ENCODE data around the gene ZNF668. TPM values are rescaled to one million over a fixed set of nuclear protein-coding genes. Genes with fewer than 3 reads are reported as not detected.

Gene ZNF668
- total and polyA plus RNA-seq, 4 donors = 0.92 to 4.8 (median 3.9) TPM

DNA sequence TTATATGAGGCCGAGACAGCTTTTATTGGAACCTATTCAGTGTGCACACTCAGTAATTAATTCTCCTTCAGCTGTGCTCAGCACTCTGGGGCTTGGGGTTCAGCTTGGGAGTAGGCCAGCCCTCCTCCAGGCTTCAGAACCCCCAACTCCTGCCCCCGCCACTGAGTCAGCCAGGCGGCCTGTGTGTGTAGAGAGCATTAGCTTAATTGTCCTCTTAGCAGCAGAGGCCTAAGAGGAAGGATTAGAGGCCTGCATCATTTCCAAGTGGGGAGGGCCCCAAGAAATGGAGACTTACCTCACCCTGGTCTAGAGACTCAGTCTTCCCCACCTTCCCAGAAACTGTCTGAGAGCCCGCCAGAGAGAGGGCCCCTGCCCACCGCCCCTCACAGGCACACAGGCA, 13.9 kb upstream of the ZNF668 start:
- 89% methylated on average over 5 of the region's 5 CpGs for WGBS
- DNase-seq (ENCODE audit: low spot score) = no peak
- H3K9me3 ChIP-seq (ENCODE audit: control insufficient read depth in 4 of 4, low read length in 3 of 4) = no peaks in the 10 kb centered on the region
- peaks cover 13 to 47% (median 30%) of the 10 kb centered on the region in 4 donors for H3K36me3 ChIP-seq (ENCODE audit: control insufficient read depth in 4 of 4, insufficient read depth in 3 of 4, low read depth in 1 of 4, low read length in 3 of 4)
- no peak overlapping the region for H3K4me3 ChIP-seq (ENCODE audit: low read depth in 1 of 3, low read length in 3 of 3)
- H3K4me1 ChIP-seq (ENCODE audit: control insufficient read depth in 4 of 4, insufficient read depth in 4 of 4, low read length in 3 of 4) = peaks cover 0 to 8% (median 6%) of the 10 kb centered on the region in 4 donors
- no peak overlapping the region for H3K27ac ChIP-seq (ENCODE audit: low read depth in 1 of 2, low read length in 2 of 2)
- TF ChIP-seq TAF1 (conservative IDR thresholded peaks at IDR 0.05) (no peak), JUND (IDR thresholded peaks at IDR 0.05) (no peak), NR2F2 (IDR thresholded peaks at IDR 0.05) (no peak), SP1 (IDR thresholded peaks at IDR 0.05) (no peak), FOXA1 (IDR thresholded peaks at IDR 0.05) (no peak), FOXA2 (IDR thresholded peaks at IDR 0.05) (no peak), RAD21 (IDR thresholded peaks at IDR 0.05) (no peak), RXRA (IDR thresholded peaks at IDR 0.05) (no peak), HNF4A (conservative IDR thresholded peaks at IDR 0.05) (no peak), YY1 (IDR thresholded peaks at IDR 0.05) (no peak), HNF4G (IDR thresholded peaks at IDR 0.05) (no peak)
- TF ChIP-seq, protein P1, sequence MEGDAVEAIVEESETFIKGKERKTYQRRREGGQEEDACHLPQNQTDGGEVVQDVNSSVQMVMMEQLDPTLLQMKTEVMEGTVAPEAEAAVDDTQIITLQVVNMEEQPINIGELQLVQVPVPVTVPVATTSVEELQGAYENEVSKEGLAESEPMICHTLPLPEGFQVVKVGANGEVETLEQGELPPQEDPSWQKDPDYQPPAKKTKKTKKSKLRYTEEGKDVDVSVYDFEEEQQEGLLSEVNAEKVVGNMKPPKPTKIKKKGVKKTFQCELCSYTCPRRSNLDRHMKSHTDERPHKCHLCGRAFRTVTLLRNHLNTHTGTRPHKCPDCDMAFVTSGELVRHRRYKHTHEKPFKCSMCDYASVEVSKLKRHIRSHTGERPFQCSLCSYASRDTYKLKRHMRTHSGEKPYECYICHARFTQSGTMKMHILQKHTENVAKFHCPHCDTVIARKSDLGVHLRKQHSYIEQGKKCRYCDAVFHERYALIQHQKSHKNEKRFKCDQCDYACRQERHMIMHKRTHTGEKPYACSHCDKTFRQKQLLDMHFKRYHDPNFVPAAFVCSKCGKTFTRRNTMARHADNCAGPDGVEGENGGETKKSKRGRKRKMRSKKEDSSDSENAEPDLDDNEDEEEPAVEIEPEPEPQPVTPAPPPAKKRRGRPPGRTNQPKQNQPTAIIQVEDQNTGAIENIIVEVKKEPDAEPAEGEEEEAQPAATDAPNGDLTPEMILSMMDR (IDR thresholded peaks at IDR 0.05; ENCODE audit: low read depth, low read length, missing input control) = no peak
- TF ChIP-seq, protein P2, sequence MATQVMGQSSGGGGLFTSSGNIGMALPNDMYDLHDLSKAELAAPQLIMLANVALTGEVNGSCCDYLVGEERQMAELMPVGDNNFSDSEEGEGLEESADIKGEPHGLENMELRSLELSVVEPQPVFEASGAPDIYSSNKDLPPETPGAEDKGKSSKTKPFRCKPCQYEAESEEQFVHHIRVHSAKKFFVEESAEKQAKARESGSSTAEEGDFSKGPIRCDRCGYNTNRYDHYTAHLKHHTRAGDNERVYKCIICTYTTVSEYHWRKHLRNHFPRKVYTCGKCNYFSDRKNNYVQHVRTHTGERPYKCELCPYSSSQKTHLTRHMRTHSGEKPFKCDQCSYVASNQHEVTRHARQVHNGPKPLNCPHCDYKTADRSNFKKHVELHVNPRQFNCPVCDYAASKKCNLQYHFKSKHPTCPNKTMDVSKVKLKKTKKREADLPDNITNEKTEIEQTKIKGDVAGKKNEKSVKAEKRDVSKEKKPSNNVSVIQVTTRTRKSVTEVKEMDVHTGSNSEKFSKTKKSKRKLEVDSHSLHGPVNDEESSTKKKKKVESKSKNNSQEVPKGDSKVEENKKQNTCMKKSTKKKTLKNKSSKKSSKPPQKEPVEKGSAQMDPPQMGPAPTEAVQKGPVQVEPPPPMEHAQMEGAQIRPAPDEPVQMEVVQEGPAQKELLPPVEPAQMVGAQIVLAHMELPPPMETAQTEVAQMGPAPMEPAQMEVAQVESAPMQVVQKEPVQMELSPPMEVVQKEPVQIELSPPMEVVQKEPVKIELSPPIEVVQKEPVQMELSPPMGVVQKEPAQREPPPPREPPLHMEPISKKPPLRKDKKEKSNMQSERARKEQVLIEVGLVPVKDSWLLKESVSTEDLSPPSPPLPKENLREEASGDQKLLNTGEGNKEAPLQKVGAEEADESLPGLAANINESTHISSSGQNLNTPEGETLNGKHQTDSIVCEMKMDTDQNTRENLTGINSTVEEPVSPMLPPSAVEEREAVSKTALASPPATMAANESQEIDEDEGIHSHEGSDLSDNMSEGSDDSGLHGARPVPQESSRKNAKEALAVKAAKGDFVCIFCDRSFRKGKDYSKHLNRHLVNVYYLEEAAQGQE (IDR thresholded peaks at IDR 0.05) = no peak
- TF ChIP-seq, protein P3, sequence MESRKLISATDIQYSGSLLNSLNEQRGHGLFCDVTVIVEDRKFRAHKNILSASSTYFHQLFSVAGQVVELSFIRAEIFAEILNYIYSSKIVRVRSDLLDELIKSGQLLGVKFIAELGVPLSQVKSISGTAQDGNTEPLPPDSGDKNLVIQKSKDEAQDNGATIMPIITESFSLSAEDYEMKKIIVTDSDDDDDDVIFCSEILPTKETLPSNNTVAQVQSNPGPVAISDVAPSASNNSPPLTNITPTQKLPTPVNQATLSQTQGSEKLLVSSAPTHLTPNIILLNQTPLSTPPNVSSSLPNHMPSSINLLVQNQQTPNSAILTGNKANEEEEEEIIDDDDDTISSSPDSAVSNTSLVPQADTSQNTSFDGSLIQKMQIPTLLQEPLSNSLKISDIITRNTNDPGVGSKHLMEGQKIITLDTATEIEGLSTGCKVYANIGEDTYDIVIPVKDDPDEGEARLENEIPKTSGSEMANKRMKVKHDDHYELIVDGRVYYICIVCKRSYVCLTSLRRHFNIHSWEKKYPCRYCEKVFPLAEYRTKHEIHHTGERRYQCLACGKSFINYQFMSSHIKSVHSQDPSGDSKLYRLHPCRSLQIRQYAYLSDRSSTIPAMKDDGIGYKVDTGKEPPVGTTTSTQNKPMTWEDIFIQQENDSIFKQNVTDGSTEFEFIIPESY (IDR thresholded peaks at IDR 0.05) = no peak
- TF ChIP-seq, protein P4, sequence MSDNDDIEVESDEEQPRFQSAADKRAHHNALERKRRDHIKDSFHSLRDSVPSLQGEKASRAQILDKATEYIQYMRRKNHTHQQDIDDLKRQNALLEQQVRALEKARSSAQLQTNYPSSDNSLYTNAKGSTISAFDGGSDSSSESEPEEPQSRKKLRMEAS (IDR thresholded peaks at IDR 0.05) = no peak
- TF ChIP-seq, protein P5, sequence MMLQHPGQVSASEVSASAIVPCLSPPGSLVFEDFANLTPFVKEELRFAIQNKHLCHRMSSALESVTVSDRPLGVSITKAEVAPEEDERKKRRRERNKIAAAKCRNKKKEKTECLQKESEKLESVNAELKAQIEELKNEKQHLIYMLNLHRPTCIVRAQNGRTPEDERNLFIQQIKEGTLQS (IDR thresholded peaks at IDR 0.05) = no peak
- H3K9ac ChIP-seq (ENCODE audit: low read depth in 1 of 2, low read length in 2 of 2) = no peak overlapping the region
- H3K27me3 ChIP-seq (ENCODE audit: control insufficient read depth in 4 of 4, insufficient read depth in 4 of 4, low read length in 3 of 4) = no peaks in the 10 kb centered on the region

DNA sequence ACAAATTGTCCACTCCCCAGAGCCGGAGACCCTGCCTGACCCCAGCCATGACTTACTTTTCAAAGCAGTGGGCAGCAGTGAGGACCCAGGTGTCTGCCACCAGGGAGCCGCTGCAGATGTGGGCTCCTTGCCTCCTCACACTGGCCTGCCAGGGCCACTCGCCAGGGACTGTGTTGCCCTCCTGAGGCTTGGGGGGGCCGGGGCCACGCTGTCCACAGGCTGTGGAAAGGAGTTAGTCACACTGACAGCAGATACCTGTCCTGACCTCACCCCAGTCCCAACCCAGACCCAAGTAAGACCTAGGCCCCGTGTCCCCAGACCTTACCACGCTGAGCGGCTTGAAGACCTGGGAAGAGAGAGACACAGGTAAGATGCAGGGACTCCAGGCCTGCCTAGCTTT, 13.4 kb upstream of the ZNF668 start:
- DNase-seq (ENCODE audit: low spot score) = no peak
- H3K9me3 ChIP-seq (ENCODE audit: control insufficient read depth in 4 of 4, low read length in 3 of 4) = no peaks in the 10 kb centered on the region
- H3K27ac ChIP-seq (ENCODE audit: low read depth in 1 of 2, low read length in 2 of 2) = no peak overlapping the region
- no peaks in the 10 kb centered on the region for H3K27me3 ChIP-seq (ENCODE audit: control insufficient read depth in 4 of 4, insufficient read depth in 4 of 4, low read length in 3 of 4)
- H3K36me3 ChIP-seq (ENCODE audit: control insufficient read depth in 4 of 4, insufficient read depth in 3 of 4, low read depth in 1 of 4, low read length in 3 of 4) = peaks cover 13 to 47% (median 30%) of the 10 kb centered on the region in 4 donors
- H3K4me1 ChIP-seq (ENCODE audit: control insufficient read depth in 4 of 4, insufficient read depth in 4 of 4, low read length in 3 of 4) = peaks cover 0 to 3% (median 2%) of the 10 kb centered on the region in 4 donors
- WGBS = 94% methylated on average over 8 of the region's 8 CpGs
- H3K4me3 ChIP-seq (ENCODE audit: low read depth in 1 of 3, low read length in 3 of 3) = no peak overlapping the region
- TF ChIP-seq HNF4G (IDR thresholded peaks at IDR 0.05) = no peak
- no peak overlapping the region for H3K9ac ChIP-seq (ENCODE audit: low read depth in 1 of 2, low read length in 2 of 2)

All from liver (tissue), 9 donors.